HFFc6 (cell line): ENCODE measurements around the gene AP3B2. TPM values are rescaled to one million over a fixed set of nuclear protein-coding genes. Genes with fewer than 3 reads are reported as not detected.

Experiments
- DNase-seq: peaks from one replicate; pipeline ENCODE4 v3.0.0-alpha.2; 2018
- H3K27ac Mint-ChIP-seq: 2 replicates; pipeline ENCODE4 v1.8.0; 2020; ENCODE audit warnings: mild to moderate bottlenecking, mixed read lengths
- H3K27me3 Mint-ChIP-seq: 2 replicates; pipeline ENCODE4 v1.8.0; 2021; ENCODE audit warnings: mild to moderate bottlenecking, moderate library complexity, mixed read lengths; ENCODE audit not compliant: insufficient read depth
- H3K36me3 Mint-ChIP-seq: 2 replicates; pipeline ENCODE4 v1.8.0; 2021; ENCODE audit warnings: low read depth, mixed read lengths
- H3K4me1 Mint-ChIP-seq: 2 replicates; pipeline ENCODE4 v1.8.0; 2020; ENCODE audit warnings: low read depth, mixed read lengths
- H3K4me3 Mint-ChIP-seq: 2 replicates; pipeline ENCODE4 v1.8.0; 2020; ENCODE audit warnings: mild to moderate bottlenecking, moderate library complexity, mixed read lengths
- H3K9me3 Mint-ChIP-seq: 2 replicates; pipeline ENCODE4 v1.8.0; 2020; ENCODE audit warnings: mild to moderate bottlenecking, mixed read lengths
- CTCF ChIP-seq: fragments of 200-600 bp; sonication (generic); IDR thresholded peaks from 2 replicates; pipeline ENCODE4 v1.5.0; 2021; ENCODE audit warnings: antibody characterized with exemption, mild to moderate bottlenecking
- total RNA-seq, 6 experiments: library from RNA; stranded (reverse); fragmentation: NEBNext Ultra II Directional; extraction: Animal tissue kit (Norgen Biotek cat#: 25700); gene quantifications; 2 replicates in 1 of 6; 3 replicates in 5 of 6; pipeline ENCODE4 v1.2.3, GENCODE V29; 2021

AP3B2 gene
- total RNA-seq, 6 experiments from 2014 or later, result not detected

GRCh38 chr15:82640672-82641071, 69.0 kb downstream of the AP3B2 start:
- no peak overlapping the region for H3K27ac Mint-ChIP-seq
- no peak for TF ChIP-seq CTCF
- H3K4me1 Mint-ChIP-seq, result no peaks in the 10 kb centered on the region
- no peak overlapping the region for H3K4me3 Mint-ChIP-seq
- DNase-seq, result no peak
- no peaks in the 10 kb centered on the region for H3K9me3 Mint-ChIP-seq
- peaks cover 16% of the 10 kb centered on the region for H3K27me3 Mint-ChIP-seq
- H3K36me3 Mint-ChIP-seq, result no peaks in the 10 kb centered on the region

GRCh38 chr15:82635798-82636197, 73.9 kb downstream of the AP3B2 start:
- Mint-ChIP-seq H3K4me3 (no peak overlapping the region), H3K4me1 (no peaks in the 10 kb centered on the region)

GRCh38 chr15:82630033-82630432, 79.6 kb downstream of the AP3B2 start:
- H3K27me3 Mint-ChIP-seq, result peaks cover 4% of the 10 kb centered on the region; the same call in 1 of the 2 replicates

More at GRCh38 chr15:82635798-82636197, 73.9 kb downstream of the AP3B2 start:
- no peak overlapping the region for H3K27ac Mint-ChIP-seq
- peaks cover 12% of the 10 kb centered on the region for H3K27me3 Mint-ChIP-seq
- no peaks in the 10 kb centered on the region for H3K36me3 Mint-ChIP-seq
- DNase-seq, result no peak
- no peaks in the 10 kb centered on the region for H3K9me3 Mint-ChIP-seq
- TF ChIP-seq CTCF, result no peak

GRCh38 chr15:82625136-82625535, 84.5 kb downstream of the AP3B2 start:
- H3K27ac Mint-ChIP-seq, result no peak overlapping the region; the same call in 1 of the 2 replicates
- H3K4me1 Mint-ChIP-seq, result peaks cover 8% of the 10 kb centered on the region
- TF ChIP-seq CTCF, result no peak
- H3K36me3 Mint-ChIP-seq, result no peaks in the 10 kb centered on the region
- DNase-seq, result peak; percentile 6
- H3K9me3 Mint-ChIP-seq, result no peaks in the 10 kb centered on the region
- H3K4me3 Mint-ChIP-seq, result no peak overlapping the region
- H3K27me3 Mint-ChIP-seq, result peaks cover 4% of the 10 kb centered on the region; the same call in 1 of the 2 replicates

More at GRCh38 chr15:82630033-82630432, 79.6 kb downstream of the AP3B2 start:
- no peaks in the 10 kb centered on the region for H3K9me3 Mint-ChIP-seq
- H3K4me3 Mint-ChIP-seq, result no peak overlapping the region
- TF ChIP-seq CTCF, result no peak
- no peak for DNase-seq
- no peaks in the 10 kb centered on the region for H3K36me3 Mint-ChIP-seq
- H3K27ac Mint-ChIP-seq, result no peak overlapping the region
- H3K4me1 Mint-ChIP-seq, result no peaks in the 10 kb centered on the region

- H3K9me3 Mint-ChIP-seq, result no peaks in the 10 kb centered on the region
- H3K27me3 Mint-ChIP-seq, result peaks cover 4% of the 10 kb centered on the region; the same call in 1 of the 2 replicates
- DNase-seq, result no peak
- H3K27ac Mint-ChIP-seq, result no peak overlapping the region
- peaks cover 8% of the 10 kb centered on the region for H3K4me1 Mint-ChIP-seq
- H3K4me3 Mint-ChIP-seq, result no peak overlapping the region
- H3K36me3 Mint-ChIP-seq, result no peaks in the 10 kb centered on the region
- TF ChIP-seq CTCF, result no peak
Measured at GRCh38 chr15:82624438-82624837, 85.2 kb downstream of the AP3B2 start.

GRCh38 chr15:82624008-82624407, 85.7 kb downstream of the AP3B2 start:
- peaks cover 4% of the 10 kb centered on the region; the same call in 1 of the 2 replicates for H3K27me3 Mint-ChIP-seq
- DNase-seq, result peak; percentile 60
- H3K9me3 Mint-ChIP-seq, result no peaks in the 10 kb centered on the region
- no peaks in the 10 kb centered on the region for H3K36me3 Mint-ChIP-seq
- no peak for TF ChIP-seq CTCF
- H3K4me1 Mint-ChIP-seq, result peaks cover 8% of the 10 kb centered on the region
- no peak overlapping the region for H3K27ac Mint-ChIP-seq
- H3K4me3 Mint-ChIP-seq, result no peak overlapping the region
